HepG2 (cell line): ENCODE results near the gene LINGO3. TPM values are rescaled to one million over a fixed set of nuclear protein-coding genes. Genes with fewer than 3 reads are reported as not detected.

Source experiments
- ARID2 ChIP-seq: sonication (generic); formaldehyde crosslinking; IDR thresholded peaks from 2 replicates; pipeline ENCODE4 v1.8.1; 2022; ENCODE audit warnings: mild to moderate bottlenecking, missing genetic modification reagents, borderline replicate concordance
- CREM ChIP-seq, 2 experiments: sonication (generic) in 1 of 2; formaldehyde crosslinking in 1 of 2; IDR thresholded peaks; 2 replicates each; pipeline versions ENCODE4 v1.4.0 to v1.6.1; 2016 to 2020; ENCODE audit warnings: antibody characterized with exemption in 1 of 2, mild to moderate bottlenecking in 1 of 2, missing genetic modification reagents in 1 of 2
- ERF ChIP-seq: IDR thresholded peaks from 2 replicates; pipeline ENCODE4 v1.6.1; 2018; ENCODE audit warnings: missing biosample characterization, missing genetic modification reagents
- FOXA1 ChIP-seq, 2 experiments: fragments of 450-650 bp in 1 of 2; sonication (generic) in 1 of 2; formaldehyde crosslinking in 1 of 2; IDR thresholded peaks; 2 replicates each; pipeline versions ENCODE4 v1.4.0 to v1.6.1; 2016 to 2020; ENCODE audit warnings: missing genetic modification reagents in 1 of 2
- NFYB ChIP-seq: sonication (generic); formaldehyde crosslinking; IDR thresholded peaks from 2 replicates; pipeline ENCODE4 v1.4.0; 2020; ENCODE audit warnings: missing genetic modification reagents
- RFXAP ChIP-seq: sonication (generic); formaldehyde crosslinking; IDR thresholded peaks from 2 replicates; pipeline ENCODE4 v1.4.0; 2020; ENCODE audit warnings: missing genetic modification reagents, borderline replicate concordance
- SNAPC2 ChIP-seq: sonication (generic); formaldehyde crosslinking; IDR thresholded peaks from 2 replicates; pipeline ENCODE4 v1.8.1; 2022; ENCODE audit warnings: mild to moderate bottlenecking, missing genetic modification reagents
- ZNF574 ChIP-seq: sonication (generic); formaldehyde crosslinking; IDR thresholded peaks from 2 replicates; pipeline ENCODE4 v1.4.0; 2020; ENCODE audit warnings: missing genetic modification reagents
- ZNF674 ChIP-seq: sonication (generic); formaldehyde crosslinking; IDR thresholded peaks from 2 replicates; pipeline ENCODE4 v1.5.0; 2020; ENCODE audit warnings: low read depth, mild to moderate bottlenecking, missing genetic modification reagents
- ZNF773 ChIP-seq: sonication (generic); formaldehyde crosslinking; IDR thresholded peaks from 2 replicates; pipeline ENCODE4 v1.4.0; 2020; ENCODE audit warnings: missing genetic modification reagents, borderline replicate concordance
- polyA plus RNA-seq, 8 experiments: library from polyadenylated mRNA; depleted of rRNA in 3 of 8; stranded (reverse) in 7 of 8; unstranded in 1 of 8; fragments of >200 nt; fragmentation: Illumina TruSeq in 4 of 8; extraction: Trizol in 4 of 8; gene quantifications; 2 replicates each; pipeline versions ENCODE4 v1.2.1 to v1.2.3, GENCODE V29; 2011 to 2016; ENCODE audit warnings: low read depth in 4 of 8, missing spikeins in 1 of 8, mixed read lengths in 1 of 8; ENCODE audit not compliant: insufficient read depth in 1 of 8
- total RNA-seq, 5 experiments: library from RNA; depleted of rRNA; stranded (reverse); fragments of >200 nt; fragmentation: Illumina TruSeq; extraction: Trizol; gene quantifications; 2 replicates each; pipeline ENCODE4 v1.2.3, GENCODE V29; 2016; ENCODE audit warnings: low read depth in 1 of 5
- TF ChIP-seq, protein P1 (sequence below): sonication (generic); formaldehyde crosslinking; IDR thresholded peaks from 2 replicates; pipeline ENCODE4 v1.4.0; 2020; ENCODE audit warnings: missing genetic modification reagents
- TF ChIP-seq, protein P2 (sequence below): sonication (generic); formaldehyde crosslinking; IDR thresholded peaks from 2 replicates; pipeline ENCODE4 v1.4.0; 2020; ENCODE audit warnings: missing genetic modification reagents, borderline replicate concordance
- TF ChIP-seq, protein P3 (sequence below), 2 experiments: fragments of 450-650 bp in 1 of 2; sonication (generic) in 1 of 2; formaldehyde crosslinking; IDR thresholded peaks; 2 replicates each; pipeline versions ENCODE4 v1.5.0 to v1.8.0; 2020 to 2022; ENCODE audit warnings: mild to moderate bottlenecking in 1 of 2, missing genetic modification reagents in 1 of 2

Gene LINGO3
- total and polyA plus RNA-seq, 2 of the 13 experiments (the other 11 are each of a cell fraction or from before 2014, with no cell fraction given) = not detected

GRCh38 chr19:2269244-2270156, 38.5 kb downstream of the LINGO3 start (continued):
- TF ChIP-seq, protein P1, sequence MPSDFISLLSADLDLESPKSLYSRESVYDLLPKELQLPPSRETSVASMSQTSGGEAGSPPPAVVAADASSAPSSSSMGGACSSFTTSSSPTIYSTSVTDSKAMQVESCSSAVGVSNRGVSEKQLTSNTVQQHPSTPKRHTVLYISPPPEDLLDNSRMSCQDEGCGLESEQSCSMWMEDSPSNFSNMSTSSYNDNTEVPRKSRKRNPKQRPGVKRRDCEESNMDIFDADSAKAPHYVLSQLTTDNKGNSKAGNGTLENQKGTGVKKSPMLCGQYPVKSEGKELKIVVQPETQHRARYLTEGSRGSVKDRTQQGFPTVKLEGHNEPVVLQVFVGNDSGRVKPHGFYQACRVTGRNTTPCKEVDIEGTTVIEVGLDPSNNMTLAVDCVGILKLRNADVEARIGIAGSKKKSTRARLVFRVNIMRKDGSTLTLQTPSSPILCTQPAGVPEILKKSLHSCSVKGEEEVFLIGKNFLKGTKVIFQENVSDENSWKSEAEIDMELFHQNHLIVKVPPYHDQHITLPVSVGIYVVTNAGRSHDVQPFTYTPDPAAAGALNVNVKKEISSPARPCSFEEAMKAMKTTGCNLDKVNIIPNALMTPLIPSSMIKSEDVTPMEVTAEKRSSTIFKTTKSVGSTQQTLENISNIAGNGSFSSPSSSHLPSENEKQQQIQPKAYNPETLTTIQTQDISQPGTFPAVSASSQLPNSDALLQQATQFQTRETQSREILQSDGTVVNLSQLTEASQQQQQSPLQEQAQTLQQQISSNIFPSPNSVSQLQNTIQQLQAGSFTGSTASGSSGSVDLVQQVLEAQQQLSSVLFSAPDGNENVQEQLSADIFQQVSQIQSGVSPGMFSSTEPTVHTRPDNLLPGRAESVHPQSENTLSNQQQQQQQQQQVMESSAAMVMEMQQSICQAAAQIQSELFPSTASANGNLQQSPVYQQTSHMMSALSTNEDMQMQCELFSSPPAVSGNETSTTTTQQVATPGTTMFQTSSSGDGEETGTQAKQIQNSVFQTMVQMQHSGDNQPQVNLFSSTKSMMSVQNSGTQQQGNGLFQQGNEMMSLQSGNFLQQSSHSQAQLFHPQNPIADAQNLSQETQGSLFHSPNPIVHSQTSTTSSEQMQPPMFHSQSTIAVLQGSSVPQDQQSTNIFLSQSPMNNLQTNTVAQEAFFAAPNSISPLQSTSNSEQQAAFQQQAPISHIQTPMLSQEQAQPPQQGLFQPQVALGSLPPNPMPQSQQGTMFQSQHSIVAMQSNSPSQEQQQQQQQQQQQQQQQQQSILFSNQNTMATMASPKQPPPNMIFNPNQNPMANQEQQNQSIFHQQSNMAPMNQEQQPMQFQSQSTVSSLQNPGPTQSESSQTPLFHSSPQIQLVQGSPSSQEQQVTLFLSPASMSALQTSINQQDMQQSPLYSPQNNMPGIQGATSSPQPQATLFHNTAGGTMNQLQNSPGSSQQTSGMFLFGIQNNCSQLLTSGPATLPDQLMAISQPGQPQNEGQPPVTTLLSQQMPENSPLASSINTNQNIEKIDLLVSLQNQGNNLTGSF = 0 out of 2 replicates have a peak, but pooled peaks have one; percentile 79
- TF ChIP-seq ZNF574 (CRISPR knock-in tag) (peak; percentile 74), FOXA1 (IDR thresholded peaks at IDR 0.05) (no peak), FOXA1 (CRISPR knock-in tag; IDR thresholded peaks at IDR 0.05) (no peak), NFYB (CRISPR knock-in tag) (peak; percentile 87), ERF (peak; percentile 91), ARID2 (CRISPR knock-in tag) (no peak), ZNF674 (CRISPR knock-in tag) (0 out of 2 replicates have a peak, but pooled peaks have one; percentile 42), ZNF773 (CRISPR knock-in tag) (peak; percentile 73; the same call in 1 of the 2 replicates), RFXAP (CRISPR knock-in tag) (no peak; the same call in 1 of the 2 replicates), SNAPC2 (no peak), CREM (IDR thresholded peaks at IDR 0.05) (no peak), CREM (CRISPR knock-in tag; IDR thresholded peaks at IDR 0.05) (no peak)
- TF ChIP-seq, protein P2, sequence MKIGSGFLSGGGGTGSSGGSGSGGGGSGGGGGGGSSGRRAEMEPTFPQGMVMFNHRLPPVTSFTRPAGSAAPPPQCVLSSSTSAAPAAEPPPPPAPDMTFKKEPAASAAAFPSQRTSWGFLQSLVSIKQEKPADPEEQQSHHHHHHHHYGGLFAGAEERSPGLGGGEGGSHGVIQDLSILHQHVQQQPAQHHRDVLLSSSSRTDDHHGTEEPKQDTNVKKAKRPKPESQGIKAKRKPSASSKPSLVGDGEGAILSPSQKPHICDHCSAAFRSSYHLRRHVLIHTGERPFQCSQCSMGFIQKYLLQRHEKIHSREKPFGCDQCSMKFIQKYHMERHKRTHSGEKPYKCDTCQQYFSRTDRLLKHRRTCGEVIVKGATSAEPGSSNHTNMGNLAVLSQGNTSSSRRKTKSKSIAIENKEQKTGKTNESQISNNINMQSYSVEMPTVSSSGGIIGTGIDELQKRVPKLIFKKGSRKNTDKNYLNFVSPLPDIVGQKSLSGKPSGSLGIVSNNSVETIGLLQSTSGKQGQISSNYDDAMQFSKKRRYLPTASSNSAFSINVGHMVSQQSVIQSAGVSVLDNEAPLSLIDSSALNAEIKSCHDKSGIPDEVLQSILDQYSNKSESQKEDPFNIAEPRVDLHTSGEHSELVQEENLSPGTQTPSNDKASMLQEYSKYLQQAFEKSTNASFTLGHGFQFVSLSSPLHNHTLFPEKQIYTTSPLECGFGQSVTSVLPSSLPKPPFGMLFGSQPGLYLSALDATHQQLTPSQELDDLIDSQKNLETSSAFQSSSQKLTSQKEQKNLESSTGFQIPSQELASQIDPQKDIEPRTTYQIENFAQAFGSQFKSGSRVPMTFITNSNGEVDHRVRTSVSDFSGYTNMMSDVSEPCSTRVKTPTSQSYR (CRISPR knock-in tag) = no peak; the same call in 1 of the 2 replicates
- TF ChIP-seq, protein P3, sequence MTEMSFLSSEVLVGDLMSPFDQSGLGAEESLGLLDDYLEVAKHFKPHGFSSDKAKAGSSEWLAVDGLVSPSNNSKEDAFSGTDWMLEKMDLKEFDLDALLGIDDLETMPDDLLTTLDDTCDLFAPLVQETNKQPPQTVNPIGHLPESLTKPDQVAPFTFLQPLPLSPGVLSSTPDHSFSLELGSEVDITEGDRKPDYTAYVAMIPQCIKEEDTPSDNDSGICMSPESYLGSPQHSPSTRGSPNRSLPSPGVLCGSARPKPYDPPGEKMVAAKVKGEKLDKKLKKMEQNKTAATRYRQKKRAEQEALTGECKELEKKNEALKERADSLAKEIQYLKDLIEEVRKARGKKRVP (CRISPR knock-in tag; IDR thresholded peaks at IDR 0.05) = peak in 1 of 2 experiments; percentile 64; a peak in 2 of 4 replicates
